PFSK-1 (cell line): ENCODE measurements around the gene RGS7.

Experiments used
- POLR2AphosphoS5 ChIP-seq: IDR thresholded peaks from 2 replicates; pipeline ENCODE4 v1.6.1; 2012; ENCODE audit warnings: low read depth, mild to moderate bottlenecking, control low read depth, low read length, moderate library complexity
- REST ChIP-seq, 2 experiments: IDR thresholded peaks; 2 replicates each; pipeline versions ENCODE4 v1.6.1 to v1.8.0; 2011 to 2012; ENCODE audit warnings: low read depth in 2 of 2, low read length in 2 of 2, control low read depth in 1 of 2, inconsistent platforms in 1 of 2, mild to moderate bottlenecking in 1 of 2, moderate library complexity in 1 of 2; ENCODE audit not compliant: insufficient read depth in 1 of 2
- TAF1 ChIP-seq: IDR thresholded peaks from 2 replicates; pipeline ENCODE4 v1.6.1; 2012; ENCODE audit warnings: low read length, control low read depth, borderline replicate concordance; ENCODE audit not compliant: insufficient read depth

GRCh38 chr1:241101622-241102021 is 255.4 kb downstream of the RGS7 start:
- TF ChIP-seq TAF1 (no peak), POLR2AphosphoS5 (no peak), REST (IDR thresholded peaks at IDR 0.05; ENCODE audit: insufficient read depth in 1 of 2, low read depth in 2 of 2, low read length in 2 of 2) (no peak)
